ENCODE results near the gene COL12A1.
A peak's percentile ranks its signal among the peaks of the same experiment; 100 is the strongest.

Gene COL12A1

DNA sequence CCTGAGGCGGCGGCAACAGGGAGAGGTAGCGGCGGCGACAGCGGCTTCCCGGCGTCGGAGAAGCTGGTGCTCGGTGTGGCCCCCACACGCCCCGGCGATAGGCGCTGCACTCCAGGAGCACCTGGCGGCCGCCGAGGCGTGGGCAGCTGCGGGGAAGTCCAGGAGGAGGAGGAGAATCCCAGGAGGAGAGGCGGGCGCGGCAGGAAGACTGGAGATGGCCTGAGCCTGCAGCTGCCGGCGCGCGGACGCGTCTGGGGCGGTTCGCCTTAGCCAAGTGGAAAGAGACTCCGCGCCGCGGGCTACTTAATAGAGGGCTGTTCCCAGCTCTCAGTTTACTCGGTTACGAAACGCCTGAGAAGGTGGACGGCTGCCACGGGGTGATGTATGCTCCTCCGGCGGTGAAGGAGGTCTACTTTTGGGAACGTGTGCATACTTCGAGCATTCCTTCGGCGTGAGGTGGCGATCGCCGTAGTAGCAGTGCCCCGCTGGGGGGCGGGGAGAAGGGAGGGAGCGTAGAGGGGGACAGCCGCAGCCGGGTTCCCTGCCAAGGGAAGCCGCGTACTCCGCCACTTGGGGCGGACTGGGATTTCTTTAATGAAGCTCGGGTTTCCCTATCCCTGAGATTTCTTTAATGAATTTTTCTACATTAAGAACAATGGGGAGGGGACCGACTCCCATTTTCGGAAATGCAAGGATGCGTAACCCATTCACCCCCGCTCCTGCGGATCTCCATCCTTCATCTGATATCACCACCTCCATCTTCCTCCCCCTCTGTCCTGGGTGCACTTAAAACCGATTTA is at the start of gene COL12A1:
Gene COL12A1 (minus strand): TSS at position 278 of the 800 bp plus-strand sequence. CDS start 3,261 bp downstream, outside the sequence.
- peak; percentile 70 for DNase-seq

DNA sequence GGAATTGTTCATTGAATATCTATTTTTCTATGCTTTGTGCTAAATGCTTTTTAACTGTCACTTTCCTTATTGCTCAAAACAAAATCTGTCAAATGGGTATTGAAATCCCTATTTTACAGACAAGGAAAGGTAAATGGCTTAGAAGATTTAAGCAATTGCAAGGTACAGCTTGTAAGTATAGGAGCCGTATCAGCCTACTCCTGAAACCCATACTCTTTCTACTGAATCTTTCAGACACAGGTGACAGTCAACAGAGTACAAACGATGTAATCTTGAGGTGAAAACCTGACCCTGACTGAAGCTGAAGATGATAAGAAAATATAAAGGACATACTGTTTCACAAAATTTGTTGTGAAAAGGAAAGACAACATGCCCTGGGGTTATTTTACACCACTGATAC is 44.7 kb upstream of the COL12A1 start:
- DNase-seq = no peak

DNA sequence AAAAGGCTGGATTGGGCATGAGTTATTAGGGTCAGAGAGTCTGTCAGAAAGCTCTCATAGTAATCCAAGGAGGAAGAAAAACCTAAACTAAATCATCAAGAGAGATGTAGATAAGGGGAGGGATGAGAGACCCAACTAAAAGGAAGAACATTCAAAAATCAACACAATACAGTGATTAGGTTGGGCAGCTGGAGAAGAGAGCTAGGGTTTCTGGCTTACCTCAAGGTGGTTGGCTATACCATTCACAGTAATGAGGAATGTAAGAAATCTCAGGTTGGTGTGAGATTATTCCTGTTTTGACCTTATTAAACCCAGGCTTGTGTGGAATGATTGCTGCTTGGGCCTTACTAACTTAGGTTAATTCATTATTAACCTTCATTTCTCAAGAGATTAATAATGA is 44.0 kb upstream of the COL12A1 start:
- no peak for DNase-seq

DNA sequence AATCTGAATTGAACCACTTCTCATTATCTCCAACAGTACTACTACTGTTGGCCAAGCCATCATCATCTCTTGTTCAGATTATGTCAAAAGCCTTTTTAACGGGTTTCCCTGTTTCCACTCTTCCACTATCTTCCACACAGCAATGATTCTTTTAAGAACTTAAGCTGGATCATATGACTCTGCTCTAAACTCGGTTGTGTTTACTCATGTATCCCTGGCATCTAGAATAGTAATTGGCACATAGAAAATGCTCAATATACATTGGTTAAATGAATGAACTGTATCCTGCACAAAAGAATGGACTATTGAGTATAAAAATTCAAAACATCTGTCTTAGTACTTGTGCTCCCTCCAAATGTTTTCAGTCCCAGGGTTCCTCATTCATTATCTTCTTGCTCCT is 40.5 kb upstream of the COL12A1 start:
- DNase-seq = no peak

DNA sequence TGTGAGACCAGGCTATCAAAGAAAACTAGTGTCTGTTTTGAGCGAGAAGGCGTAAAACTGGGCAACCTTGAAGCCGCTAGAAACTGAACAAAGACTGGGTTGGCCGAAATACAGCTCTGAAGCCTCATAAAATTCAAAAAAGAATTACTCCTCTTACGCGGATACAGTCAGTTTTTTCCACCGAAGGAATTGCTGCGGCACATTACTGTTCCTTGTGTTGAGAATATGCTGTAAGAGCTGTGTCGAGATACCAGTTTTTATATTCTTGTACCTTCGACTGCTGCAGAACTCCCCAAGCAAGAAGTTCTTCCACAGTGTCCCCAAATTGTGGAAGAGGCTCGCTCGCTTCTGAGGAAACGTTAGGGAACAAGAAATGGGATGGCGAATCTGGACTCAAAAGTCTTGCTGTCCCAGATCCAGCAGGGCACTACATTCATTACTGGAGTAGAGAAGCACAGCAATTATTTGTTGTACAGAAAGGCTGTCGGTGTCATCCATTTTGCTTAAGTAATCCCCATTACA is 38.3 kb upstream of the COL12A1 start:
- no peak for DNase-seq

DNA sequence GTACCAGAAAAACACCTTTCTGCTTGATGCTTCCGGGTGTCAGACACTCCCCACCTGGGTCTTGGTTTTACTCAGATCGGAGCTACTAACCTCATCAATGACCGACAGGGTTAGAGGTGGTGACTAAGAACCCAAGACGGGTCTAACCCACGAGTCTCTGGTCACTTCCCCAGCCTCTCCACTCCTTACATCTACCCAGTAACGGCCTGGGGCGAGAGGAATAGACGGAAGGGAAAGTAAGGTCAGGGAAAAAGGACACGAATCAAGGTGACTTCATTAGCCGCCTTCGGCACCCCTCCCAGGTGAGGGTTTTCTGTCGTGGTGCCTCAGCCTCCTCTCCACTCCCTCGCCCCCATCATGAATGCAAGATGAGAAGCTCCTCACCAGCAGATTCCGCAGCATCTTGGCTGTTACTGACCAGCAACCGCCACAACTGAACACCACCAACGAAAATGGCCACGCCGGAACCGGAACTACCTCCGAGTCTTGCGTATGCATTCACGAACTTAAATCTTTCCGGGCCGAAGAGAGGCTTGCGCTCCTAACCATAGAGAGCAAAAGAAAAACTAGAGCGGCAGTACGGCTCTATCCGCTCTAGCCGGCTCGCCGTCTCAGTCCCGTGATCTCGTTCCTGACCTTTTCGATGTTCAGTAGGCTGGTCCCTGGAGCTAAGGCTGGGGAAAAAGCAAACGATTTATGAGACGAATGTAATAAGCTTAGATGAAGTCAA is 37.6 kb upstream of the COL12A1 start, which contains the start of gene COX7A2:
Gene COX7A2 (minus strand): TSS at position 469 of the 730 bp plus-strand sequence. CDS start 67 bp downstream, at position 402.
- peak; percentile 90 for DNase-seq

DNA sequence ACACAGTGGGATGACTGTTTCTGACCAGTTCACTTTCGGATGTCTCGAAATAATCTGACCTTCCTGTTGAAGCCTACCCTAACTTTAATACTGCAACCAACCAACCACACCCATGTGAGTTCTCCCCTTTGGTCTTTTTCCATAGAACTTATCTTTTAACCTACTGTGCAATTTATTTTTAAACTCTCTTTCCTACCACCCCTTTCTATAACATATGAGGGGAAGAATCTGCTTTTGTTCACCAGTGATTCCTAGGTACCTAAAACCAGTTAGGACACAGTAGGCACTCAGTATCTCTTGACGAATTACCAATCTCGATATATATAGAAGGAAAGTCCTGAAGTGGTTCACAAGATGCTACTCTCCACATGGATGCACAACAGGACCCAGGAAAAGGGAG is 30.8 kb upstream of the COL12A1 start:
- no peak for DNase-seq

DNA sequence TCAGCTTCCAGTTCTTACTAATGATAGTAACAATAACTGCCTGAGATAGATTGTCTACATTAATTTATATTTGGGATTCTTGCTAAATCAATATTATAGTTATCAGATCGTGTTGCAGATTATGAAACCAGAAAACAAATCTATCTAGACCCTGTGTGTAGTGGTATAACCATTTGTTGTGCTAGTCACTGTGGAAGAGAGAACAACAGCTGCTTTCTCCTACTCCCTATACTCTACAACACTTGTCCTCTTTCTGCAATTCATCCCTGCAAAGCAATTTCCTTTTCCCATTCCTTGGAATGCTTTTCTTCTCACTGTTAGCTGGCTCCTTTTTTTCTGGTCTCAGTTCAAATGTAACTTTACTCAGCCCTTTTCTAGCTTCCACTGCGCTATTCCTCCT is 29.4 kb upstream of the COL12A1 start:
- no peak for DNase-seq

DNA sequence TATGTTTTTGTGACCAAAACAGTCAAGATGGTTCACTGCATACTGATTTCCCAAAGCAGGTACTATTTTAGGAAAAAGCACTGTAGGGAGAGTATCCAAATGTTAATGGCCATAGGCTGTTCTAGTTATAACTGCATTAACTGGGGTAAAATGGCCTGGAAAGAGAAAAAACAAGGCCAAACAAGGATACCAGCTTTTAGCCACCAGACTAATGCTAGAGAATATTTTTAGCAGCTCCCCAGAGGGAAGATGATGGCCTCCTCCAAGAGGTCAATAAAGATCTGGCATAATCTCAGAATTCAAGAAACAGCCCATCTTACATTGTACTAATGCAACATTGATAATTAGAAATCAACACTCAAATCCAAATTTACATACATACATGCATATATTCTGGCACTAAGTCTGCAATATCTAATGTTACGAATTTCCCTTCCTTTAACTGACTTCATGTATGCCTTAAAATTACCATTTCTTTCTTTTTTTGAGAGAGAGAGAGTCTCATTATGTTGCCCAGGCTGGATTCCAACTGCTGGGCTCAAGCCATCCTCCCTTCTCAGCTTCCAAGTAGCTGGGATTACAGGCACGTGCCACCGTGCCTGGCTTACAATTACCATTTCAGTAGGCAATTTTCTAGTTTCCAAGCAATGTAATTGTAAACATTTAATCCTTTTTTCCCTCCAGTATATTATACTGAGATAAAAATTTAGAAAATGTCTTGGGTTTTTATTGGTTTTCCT is 28.4 kb upstream of the COL12A1 start:
- DNase-seq = no peak

DNA sequence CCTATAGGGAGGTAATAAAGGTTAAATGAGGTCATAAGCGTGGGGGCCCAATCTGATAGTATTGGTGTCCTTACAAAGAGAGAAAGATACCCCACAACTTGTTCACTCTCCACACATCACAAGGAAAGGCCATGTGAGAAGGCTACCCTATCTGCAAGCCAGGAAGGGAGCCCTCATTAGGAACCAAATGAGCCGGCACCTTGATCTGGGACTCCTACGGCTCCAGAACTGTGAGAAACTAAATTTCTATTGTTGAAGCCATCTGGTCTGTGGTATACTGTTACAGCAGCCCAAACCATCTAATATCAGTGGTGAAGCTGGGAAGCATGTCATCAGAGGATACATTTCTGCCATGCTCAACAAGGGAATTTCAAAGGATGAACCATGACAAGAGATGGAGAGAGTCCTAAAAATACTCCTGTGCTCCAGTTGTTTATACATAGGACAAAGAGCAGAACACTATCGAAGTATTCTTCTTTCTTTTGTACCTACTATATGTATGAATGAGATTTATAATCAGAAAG is 27.3 kb upstream of the COL12A1 start:
- DNase-seq = no peak

DNA sequence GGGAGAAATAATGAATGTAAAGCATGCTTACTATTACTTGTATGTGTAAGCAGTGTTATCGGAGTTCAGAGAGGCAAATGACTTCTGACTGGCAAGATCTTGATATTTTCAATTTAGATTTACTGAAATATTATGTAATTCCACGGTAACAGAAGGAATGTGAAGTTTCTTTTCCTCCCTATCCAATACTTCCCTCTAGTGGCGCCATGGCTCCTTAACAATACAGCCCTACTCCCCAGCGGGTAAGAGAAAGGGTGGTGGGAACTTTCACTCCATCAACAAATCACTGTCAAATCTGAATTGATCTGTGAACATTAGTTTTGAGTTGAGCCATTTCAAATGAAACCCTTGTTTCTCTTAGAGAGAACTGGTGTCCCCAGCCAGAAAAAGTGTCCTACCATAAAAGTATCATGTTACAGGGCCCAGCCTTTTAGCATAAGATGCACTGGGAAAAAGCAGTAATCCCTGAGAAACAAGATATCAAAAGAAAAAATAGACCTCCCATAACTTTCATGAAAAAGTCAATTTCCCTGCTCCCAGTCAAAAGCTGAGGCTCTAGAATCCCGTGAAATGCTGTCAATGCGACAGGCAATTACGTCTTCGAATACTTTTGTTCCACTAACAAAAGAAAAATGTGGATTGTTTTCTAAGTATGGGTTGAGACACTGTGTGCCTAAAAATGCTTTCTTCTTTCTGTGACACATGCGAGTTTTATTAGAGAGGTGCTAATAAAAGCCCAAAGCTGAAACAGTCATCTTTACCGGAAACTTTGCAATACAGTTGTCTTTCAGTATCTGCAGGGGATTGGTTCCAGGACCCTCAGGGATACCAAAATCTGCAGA is 24.9 kb upstream of the COL12A1 start:
- DNase-seq = no peak

DNA sequence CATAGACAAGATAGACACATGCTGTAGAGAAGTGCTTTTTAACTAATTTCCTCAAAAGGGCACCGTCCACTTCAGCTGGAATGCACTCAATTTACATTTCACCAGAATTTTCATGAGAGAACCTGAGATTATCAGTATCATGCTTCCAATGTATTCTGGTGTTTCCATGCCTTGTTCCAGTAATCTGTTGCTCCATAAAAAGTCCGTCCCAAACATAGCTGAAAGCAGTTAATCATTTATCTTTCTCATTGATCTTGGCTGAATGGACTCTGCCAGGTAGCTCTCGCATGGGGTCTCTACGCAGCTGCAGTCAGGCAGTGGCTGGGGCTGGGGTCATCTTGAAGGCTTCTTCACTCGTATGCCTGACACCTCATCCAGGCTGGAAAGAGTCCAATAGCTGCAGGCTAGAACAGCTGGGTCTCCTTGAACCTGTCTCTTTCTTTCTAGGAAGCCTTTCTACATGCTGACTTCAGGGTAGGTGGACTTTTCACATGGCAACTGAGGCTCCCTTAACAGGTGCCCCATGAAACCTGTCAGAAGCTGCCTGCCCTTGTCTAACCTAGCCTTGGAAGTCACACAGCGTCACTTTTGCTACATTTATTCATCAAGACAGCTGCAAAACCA is 18.6 kb upstream of the COL12A1 start:
- no peak for DNase-seq

DNA sequence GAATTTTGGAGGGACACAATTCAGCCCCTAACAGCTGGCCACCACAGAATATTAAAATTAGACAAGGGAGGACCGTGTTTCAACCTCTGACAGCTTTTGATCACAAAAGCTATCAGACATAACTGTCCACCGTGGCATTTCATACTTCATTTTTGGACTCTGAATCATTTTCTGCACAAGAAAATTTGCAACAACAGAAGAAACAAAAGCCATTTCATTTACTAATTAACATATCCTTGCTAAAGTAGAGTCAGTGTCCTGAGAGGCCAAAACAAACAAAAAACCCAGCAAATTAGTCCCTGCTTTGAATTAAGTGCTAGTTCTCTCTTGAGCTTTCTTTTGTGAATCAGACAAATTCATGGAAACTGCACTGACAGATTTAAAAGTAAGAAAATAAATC is 17.6 kb upstream of the COL12A1 start:
- no peak for DNase-seq

DNA sequence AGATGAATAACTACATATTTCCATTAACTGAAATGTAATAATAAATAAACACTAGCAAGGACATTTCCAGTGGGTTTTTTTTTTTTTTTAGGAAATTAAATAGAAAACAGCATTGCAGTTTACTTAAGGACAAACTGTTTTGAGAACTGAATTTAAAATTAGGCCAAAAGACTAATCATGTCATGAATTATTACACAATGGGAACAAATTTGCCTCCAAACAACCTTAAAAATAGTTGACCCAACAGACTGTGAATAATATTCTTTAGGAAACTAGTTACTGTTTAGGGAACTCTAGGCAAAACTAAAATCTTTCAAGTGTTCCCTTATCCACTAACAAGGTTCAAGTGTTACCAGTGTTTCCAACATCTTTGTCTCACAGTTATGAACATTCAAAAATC is 16.4 kb upstream of the COL12A1 start:
- no peak for DNase-seq

DNA sequence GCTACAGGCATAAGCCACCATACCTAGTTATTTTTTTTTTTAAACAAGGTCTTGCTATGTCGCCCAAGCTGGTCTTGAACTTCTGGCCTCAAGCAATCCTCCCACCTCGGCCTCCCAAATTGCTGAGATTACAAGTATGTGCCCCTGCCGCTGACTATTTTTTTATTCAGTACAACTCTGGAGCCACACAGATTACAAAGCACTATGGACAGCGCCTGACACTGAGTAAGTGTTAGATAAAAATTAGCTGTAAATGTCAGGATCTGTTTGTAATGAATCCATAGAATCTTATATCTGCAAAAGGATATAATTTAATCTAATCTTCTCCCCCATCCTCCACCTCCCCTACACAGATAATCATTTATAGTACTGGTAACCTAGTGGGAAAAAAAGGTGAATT is 15.3 kb upstream of the COL12A1 start:
- DNase-seq = no peak

DNA sequence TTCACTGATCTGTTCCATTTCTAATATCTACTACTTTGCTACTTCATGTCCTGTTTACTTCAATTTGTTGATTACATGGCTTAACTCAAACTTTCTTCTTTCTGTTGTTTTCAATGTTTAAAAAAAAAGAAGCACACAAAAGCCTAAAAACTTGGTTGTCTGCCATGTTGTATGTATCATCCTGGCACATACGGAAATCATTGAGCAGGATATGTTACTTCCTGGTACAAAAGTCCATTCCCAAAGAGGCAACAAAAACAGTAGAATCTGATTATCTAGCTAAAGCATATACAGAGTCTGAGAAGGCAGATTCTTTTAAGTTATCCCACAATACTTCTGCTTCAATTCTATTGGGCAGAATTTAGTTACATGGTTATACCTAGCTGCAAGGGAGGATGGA is 14.5 kb upstream of the COL12A1 start:
- DNase-seq = no peak

DNA sequence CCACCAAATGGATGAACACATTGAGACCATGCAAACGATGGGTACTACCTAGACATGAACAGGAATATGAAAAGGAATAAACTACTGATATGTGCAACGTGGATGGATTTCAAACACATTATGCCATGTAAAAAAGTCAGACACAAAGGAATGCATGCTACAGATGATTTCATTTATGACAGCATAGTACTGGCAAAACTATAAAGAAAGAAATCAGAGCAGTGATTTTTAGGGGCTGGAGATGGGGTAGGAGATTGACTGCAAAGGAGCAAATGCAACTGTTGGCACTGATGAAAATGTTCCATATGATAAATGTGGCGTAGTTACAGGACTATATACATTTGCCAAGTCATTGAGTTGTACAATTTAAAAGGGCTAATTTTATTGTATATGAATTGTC is 13.4 kb upstream of the COL12A1 start:
- no peak for DNase-seq

DNA sequence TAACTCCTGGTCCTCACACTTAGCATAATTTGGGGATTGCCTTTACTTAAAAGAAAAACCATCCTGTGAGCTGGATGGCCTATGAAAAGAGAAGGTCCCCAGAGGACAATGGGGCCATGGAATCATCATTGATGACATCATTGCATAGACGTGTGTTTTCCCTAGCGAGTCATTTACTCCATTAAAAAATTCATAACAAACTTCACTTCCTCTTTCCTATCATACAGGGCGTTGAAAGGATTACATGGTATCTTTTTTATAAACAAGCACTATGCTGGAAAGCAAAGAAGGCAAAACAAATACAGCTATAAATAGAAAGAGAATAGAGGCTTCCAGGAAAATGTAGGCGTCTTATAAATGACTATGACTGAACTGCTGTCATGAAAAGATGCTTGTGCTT is 11.3 kb upstream of the COL12A1 start:
- DNase-seq = no peak

DNA sequence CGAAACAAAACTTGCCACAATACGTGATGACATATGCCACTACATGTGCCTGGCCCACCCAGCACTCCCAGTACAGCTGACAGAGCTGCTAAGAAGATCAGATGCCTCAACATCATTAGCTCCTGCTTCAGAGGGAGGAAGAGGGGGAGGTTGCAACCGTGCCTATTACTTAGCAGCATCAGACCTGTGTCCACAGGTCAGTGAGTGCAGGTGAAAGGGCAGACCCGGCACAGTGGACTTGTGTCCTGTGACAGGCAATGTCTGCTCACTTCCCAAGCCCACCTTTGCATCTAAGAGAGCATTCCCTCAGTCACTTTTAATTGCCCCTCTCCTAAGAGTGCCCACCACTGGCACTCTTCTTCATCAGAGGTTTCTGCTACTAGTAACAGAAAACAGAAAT is 9.4 kb upstream of the COL12A1 start:
- no peak for DNase-seq

DNA sequence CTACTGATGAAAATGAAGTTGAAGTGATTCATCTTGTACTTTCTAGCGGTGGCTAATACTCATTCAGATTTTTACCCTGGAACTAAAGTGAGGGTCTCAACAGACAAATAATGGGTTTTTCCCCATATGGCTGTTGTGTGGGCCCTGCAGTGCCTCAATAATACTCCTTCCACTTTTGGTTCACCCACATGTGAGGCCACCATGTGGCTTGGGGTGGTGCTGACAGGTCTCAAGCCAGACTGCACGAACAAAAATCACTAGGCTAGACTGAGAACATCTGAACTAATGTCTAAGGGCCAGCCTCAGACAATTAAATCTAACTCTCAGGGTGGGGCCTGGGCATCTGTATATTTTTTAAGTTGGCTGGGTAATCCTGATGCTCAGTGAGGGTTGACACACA is 7.9 kb upstream of the COL12A1 start:
- no peak for DNase-seq

DNA sequence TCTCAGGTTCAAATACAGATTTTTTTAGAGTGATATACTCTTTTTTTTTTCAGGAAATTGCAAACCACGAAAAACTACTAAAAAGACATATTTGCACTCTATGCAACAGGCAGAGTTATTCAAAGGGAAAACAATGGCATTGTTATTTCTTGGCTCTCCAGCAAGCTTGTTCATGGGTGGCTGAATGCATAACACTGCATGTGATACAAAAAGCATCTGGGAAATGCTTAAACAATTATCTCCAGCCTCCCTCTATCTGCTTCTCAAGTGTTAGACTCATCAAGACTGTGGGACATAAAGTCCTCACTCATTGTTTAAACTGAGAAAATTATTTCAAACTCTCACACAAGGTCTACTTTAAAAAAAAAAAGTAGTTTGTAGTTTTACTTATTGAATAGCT is 7.3 kb upstream of the COL12A1 start:
- DNase-seq = no peak

Measured in activated CD8-positive, alpha-beta memory T cell treated with anti-CD3 and anti-CD28 coated beads for 24 hours (primary cell).